Measurements from ENCODE around the gene ZDHHC17.

DNA sequence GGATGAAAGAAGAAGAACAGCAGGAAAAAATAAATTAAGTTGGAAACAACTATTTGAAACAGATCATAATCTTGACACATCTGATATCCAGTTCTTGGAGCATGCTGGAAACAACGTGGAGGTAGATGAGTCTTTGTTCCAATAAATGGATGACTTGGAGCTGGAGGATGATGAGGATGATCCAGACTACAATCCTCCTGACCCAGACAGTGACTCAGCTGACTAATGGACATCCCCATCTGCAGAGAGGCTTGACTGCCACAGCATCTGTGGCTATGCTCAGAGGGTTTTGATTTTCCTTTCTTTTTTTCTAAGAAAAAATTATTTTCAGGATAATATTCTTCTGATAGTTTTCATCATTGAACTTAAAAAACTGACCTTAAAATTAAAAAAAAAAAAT, 6.2 kb upstream of the ZDHHC17 start:
- TF ChIP-seq EZH2phosphoT487 (IDR thresholded peaks at IDR 0.05; ENCODE audit: insufficient read depth, low read depth) (no peak), EZH2 (IDR thresholded peaks at IDR 0.05; ENCODE audit: insufficient read depth, poor library complexity, severe bottlenecking) (no peak)
